Measurements from ENCODE around the gene WDR77.

Gene WDR77

DNA sequence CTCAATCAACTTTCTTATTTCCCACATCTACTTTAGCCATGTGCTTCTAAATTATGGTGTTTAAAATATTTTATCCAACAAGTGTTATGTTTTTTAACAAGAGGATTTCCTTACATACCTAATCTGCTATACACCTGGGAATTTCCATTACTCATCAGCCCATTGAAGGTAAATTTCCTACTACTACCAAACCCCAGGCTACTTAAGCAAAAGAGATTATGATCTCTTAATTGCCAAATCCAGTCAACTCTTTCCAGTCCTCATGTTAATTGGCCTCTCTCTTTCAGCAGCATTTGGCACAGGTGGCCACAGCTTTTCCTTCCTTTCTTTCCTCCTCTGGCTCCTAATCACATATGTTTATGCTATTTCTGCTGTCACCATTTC is 19.7 kb upstream of the WDR77 start:
- no peak for DNase-seq

GRCh38 chr1:111467865-111468716 is 19.0 kb upstream of the WDR77 start:
- DNase-seq, result no peak

- DNase-seq, result no peak
Measured at GRCh38 chr1:111466480-111466879, 17.4 kb upstream of the WDR77 start.

- no peak for DNase-seq
Measured at GRCh38 chr1:111465754-111466153, 16.7 kb upstream of the WDR77 start.

DNA sequence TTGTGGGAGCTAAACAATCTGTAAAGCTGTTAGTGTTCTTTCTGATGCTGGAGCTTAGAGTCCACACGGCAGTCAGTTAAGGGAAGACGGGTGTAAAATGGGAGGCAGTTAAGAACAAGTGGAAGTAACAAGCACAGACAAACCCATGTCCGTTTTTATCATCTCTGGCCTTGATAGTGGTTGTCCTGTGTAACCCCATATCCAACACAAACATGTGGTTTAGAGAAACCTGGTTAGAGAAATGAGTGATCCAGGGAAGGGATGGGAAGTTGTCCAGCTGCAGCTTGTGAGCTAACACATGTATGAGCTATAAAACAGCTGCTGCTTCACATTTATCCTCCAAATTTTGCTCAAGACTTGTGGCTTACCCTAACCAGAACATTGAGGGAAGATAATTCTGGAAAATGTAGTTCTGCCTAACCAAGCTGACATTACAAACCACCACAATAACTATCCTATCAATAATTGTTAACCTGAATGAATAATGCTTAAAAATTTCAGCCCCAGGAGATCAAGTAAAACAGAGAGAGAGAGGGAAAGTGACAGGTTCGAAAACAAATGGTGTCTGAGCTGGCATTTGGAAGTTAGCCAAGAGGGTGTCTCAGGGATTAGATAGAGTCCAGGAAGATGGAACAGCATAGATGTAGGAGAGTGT is 14.1 kb upstream of the WDR77 start:
- no peak for DNase-seq

DNA sequence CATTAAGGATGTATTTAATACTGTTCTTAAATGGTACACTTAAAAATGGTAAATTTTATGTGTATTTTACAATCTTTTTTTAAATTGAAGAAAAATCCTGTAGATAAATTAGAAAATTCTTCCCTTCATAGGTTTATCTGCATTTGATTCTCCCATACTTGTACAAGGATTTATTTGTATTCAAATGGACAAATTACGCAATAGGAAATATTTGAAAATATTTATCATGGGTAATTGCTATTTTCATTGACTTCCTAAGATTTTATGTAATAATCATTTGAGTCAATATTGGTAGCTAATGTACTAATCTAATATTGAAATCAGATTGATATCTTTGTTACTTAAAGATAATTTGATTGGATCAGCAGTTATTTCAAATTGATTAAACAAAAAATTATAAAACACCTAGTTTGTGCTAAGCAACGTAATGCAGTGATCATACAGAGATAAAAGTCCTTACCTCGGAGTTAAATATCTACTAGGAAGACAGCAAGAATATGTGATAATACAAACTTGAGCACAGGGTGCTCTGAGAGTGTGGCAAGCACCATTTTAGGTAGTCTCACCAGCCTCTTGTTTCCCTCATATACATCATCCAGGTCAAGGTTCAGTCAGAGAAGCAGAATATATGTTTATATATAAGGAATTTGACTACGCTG is 13.4 kb upstream of the WDR77 start:
- no peak for DNase-seq

DNA sequence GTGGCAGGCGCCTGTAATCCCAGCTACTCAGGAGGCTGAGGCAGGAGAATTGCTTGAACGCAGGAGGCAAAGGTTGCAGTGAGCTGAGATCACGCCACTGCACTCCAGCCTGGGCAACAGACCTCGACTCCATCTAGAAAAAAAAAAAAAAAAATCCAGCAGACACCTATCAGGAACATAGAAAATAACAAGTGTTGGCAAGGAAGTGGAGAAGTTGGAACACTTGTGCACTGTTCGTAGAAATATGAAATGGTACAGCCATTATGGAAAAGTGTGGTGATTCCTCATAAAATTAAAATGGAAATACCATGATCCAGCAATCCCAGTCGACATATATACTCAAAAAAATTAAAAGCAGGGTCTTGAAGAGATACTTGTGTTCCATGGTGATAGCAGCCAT is 12.7 kb upstream of the WDR77 start:
- no peak for DNase-seq

- DNase-seq, result no peak
Measured at GRCh38 chr1:111455642-111456031, 6.6 kb upstream of the WDR77 start.

- DNase-seq, result no peak
Measured at GRCh38 chr1:111454859-111455641, 6.0 kb upstream of the WDR77 start.

DNA sequence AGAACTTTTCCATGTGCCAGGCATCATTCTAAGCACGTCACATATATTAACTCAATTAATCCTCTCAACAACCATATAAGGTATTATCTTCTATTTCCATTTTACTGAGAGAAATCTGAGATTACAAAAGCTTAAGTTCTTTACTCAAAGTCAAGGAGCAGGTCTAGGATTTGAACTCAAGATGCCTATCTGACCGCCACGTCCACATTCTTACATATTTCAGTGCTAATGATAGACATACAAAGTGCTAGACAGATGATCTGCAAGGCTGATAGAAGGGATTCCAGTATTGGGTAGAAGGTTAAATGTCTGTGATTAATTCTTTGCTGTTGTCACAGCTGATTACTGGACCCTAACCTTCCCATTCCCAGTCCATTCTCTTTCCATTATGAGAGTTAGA is 4.7 kb upstream of the WDR77 start:
- no peak for DNase-seq

DNA sequence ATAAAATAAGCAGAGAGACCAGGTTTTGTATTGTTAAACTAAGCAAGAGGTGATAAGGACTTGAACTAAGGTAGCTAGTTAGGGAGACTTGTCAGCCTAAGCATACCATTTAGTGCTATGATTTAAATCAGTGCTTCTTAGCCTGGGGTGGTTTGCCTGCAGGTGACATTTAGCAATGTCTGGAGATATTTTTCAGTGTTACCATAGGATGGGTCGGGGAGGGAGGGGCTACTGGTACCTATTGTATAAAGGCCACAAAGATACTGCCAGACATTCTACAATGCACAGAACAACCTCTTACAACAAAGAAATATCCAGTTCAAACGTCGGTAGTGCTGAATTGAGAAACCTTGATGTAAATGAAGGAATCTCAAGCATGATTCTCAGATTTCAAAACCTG is 3.5 kb upstream of the WDR77 start:
- no peak for DNase-seq

GRCh38 chr1:111450185-111450584 is 1.1 kb upstream of the WDR77 start:
- DNase-seq, result no peak

DNA sequence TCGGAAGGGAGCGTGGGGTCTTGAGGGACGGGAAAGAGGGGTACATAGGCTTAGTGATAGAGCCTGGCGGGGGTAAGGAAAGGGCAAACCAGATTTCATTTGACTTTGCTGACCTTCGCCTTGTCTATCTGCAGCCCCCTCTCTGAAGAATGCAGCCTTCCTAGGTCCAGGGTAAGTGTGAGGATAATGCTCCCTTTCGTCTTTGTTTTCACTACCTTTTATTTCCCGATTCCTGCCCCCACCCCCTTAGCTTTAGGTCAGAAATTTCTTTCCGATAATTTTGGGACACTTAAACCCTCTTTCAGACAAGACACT is 604 bp upstream of the WDR77 start:
- no peak for DNase-seq

DNA sequence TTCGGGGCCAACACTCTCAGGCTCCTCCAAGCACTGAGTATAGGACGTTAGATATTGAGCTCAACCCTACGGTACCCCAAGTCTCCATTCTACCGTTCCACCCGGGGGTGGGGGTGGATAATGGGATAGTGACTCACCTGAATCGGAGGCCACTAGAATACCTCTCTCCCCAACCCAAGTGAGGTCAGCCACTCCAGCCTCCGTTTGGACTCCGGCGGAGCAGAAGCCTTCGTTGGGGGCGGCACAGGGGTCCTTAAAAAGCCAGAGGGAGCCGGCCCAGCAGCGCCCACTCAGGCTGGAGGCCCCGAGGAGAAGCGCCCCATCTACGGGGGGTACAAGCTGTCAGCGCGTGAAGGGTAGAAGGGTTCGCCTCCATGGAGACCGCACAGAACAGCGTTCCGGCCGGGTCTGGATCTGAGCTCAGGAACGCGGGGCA is 556 bp downstream of the WDR77 start:
- DNase-seq, result no peak

- DNase-seq, result no peak
Measured at GRCh38 chr1:111446967-111447892, 1.8 kb downstream of the WDR77 start.

DNA sequence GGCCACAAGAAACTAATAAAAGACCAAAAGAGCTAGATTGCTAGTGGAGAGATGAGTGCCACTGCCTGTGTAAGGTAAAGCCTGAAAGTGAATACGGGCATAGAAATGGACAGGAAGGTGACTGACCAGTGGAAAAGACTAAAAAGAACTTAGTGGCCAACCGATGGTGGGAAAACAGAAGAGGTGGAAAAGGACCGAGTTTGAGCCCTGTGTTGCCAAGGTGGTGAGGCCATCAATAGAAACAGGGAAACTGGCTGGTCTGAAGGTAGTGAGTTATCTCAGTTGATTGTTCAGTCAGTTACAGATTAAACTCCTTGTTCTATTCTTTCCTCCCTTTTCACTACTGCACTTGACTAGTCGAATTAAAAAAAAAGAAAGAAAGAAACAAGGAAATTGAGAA is 2.5 kb downstream of the WDR77 start:
- DNase-seq, result no peak

- no peak for DNase-seq
Measured at GRCh38 chr1:111444031-111444430, 5.0 kb downstream of the WDR77 start.

DNA sequence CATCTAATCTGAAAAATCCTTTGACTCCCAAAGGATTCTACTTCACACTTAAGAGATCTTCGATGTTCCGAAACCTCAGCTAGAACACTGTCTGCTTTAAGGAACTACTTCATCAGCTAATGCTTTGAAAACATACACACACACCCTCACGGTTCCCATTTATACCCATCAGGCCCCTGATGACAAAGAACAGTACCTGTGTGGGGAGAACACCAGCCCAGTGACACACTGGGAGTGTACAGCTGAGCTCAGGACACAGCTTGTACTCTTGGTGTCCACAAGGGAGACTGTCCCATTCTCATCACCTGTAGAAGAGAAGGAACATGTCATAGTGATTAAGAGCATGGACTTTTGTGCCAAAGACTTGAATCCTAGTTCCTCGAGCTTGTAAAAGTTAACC is 6.6 kb downstream of the WDR77 start:
- no peak for DNase-seq

DNA sequence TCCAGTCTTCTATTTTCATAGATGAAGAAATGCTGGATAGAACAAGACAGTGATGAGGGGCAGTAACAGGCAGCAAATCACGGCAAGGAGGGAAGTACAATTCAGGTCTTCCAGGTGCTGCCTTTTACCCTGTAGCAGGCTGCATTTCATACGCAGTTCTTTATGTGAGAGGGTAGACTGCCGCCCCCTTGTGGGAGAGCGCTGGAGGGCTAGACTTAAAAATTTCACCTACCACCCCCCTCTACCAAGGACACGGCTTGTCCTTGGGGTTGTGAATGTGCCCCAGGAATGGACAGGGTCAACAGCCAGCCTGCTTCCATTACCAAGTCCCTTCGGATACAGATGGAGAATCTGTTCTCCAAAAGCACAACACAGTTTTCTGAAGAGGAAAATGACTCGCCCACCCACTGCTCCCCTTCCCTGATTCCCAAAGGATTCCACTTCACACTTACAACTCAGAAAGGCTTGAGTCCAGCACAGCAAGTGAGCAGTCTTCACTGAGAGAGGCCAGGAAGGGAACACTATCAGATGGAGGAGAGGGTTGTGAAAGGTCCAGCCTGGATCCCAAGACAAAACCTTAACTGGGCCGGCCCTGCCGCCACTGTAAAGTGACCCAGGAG is 7.4 kb downstream of the WDR77 start:
- DNase-seq, result no peak

DNA sequence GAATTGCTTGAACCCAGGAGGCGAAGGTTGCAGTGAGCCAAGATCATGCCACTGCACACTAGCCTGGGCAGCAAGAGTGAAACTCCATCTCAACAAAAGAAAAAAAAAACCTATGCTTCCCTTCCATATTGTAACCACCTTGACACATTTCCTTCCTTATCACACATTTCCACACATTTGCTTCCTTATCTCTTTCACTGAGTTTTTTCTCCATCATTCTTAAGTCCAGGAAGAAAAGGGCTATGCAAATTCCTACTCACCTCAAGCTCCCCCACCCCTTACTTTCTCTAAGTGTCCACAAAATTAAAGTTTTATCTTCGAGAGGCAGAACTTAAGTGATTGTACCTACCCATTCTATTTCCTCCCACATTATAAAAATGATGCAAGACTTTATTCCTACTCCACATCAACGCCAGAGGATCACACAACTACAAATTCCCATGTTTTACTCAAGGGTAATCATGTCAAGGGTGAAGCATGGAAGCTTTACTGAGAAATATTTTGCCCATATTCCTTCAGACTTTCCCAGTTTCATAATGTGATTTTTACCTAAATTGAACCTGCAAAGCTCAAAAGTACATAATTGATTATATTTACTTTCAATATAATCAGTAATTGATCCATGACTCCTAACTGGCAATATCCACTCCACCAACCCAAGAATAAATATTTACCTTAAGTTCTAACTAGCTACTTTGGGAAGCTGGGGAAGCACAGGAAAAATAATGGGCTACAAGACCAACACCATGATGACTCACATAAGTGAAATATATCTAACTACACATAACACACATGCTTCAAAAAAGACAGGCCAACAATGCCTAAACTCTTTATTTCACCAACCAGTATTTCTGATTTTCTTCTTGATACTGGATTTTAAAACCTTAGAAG is 9.3 kb downstream of the WDR77 start:
- DNase-seq, result no peak

- no peak for DNase-seq
Measured at GRCh38 chr1:111436726-111437125, 12.3 kb downstream of the WDR77 start.

Data from right forelimb (tissue), 1 donor.